HG03342 (cell line): Measurements from ENCODE around the gene TRIM39.

Experiments
- ATAC-seq: cut with Tn5 transposase; IDR thresholded peaks from one replicate; pipeline ENCODE4 v1.9.1; 2021; ENCODE audit warnings: mild to moderate bottlenecking, moderate library complexity; ENCODE audit not compliant: unreplicated experiment

Gene TRIM39

DNA sequence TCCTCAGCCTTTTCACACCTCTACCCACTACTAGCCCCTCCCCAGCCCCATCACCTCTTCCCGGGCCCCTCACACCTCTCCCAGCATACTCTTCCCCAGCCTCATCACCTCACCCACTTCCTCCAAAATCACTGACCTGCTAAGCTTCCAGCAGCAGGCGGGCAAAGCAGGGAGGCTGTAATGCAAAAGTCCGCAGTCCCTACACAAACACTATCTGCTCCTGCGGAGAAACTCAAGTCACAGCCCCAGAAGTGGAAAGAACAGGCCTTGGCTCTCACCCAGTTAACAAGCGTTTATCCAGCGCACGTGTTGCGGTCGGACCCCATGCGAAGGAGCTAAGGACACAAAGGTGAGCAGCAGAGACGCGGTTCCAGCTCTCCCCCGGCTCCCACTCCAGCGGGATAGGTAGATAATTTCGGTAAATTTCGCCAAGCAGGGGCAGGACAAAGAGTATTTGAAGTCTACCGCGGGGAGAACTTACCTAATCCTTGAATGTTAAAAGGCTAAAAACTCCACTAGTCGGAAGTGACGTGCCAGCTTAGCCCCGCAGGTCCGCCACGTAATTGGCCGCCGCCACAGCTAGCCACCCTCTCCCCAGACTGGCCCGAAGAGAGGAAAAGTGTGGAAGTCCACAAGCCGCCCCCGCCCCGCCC, 728 bp upstream of the TRIM39 start:
- ATAC-seq = peak; percentile 29

DNA sequence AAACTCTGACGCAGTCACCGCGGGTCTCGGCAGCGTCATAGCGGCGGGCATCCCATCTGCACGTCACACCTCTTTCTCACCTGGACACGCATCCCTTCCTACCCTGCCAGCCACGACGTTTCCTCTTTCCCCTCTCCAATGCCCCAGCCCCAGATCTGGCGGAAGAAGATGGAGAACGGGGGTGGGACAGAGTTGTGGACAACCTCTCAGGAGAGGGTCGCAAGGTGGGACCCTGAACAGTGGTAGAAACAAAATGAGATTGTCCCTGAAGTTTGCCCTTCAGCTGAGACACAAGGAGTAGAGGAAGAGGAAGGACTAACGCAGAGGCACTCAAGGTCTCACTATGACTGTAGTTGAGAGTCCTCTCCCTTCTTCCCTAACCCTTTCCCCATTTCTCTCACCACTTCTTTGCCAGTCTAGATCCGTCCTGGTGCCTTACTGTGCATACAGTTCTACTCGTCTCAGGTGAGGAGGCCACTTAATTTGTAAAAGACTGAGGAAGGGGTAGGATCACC, 562 bp downstream of the TRIM39 start:
- no peak for ATAC-seq

DNA sequence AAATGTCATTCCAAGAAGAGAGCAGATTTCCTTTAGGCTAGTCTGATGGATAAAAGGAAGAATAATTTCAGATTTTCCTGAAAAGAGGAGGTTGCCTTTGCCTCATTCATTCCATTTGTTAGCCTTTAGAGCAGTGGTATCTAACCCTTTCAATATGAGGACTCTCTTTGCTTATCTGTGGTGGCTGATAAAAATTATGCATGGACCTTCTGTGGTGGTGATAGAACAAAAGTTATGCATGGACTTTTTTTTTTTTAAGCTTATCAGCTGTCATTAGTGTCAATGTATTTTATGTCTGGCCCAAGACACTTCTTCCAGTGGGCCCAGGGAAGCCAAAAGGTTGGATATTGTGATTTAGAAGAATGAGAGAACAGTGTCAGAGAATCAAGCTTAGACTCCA, 1.7 kb downstream of the TRIM39 start:
- no peak for ATAC-seq

GRCh38 chr6:30329331-30329730, 2.6 kb downstream of the TRIM39 start:
- ATAC-seq = no peak

DNA sequence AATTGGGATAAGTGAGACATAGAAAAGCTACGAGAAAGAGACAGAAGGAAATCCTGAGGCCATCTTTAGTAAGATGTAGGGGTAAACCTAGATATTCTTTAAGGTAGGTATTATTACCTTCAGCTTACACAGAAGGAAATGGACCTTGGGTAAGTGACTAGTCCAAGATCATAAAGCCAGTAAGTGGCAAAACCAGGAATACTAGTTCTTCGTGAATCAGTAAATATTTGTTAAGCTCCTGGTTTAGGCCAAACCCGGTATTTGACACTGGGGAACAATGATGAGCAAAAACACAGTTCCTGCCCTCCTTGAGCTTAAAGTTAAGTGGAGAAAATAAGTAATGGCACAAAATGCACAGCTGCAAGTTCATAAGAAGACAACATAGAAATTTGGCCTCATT, 5.3 kb downstream of the TRIM39 start:
- no peak for ATAC-seq

GRCh38 chr6:30334075-30334783, 7.5 kb downstream of the TRIM39 start:
- ATAC-seq = no peak

DNA sequence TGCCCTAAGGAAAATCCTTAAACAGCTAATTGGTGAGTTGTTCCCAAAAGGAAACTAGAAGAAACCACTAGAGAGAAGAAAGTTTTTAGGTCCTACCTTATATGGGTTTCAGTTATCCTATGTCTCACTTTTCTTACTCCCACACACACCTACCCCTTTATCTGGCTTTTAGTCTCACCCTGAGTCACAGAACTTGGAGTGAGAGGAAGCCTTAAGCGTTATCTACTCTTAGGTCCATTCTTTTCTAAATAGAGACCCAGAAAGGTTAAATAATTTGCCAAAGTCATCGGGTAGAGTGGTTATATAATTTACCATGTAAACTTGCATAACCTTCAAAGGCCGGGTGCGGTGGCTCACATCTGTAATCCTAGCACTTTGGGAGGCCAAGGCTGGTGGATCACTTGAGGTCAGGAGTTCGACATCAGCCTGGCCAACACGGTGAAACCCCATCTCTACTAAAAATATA, 13.9 kb downstream of the TRIM39 start:
- no peak for ATAC-seq

GRCh38 chr6:30341218-30341617, 14.5 kb downstream of the TRIM39 start:
- no peak for ATAC-seq

DNA sequence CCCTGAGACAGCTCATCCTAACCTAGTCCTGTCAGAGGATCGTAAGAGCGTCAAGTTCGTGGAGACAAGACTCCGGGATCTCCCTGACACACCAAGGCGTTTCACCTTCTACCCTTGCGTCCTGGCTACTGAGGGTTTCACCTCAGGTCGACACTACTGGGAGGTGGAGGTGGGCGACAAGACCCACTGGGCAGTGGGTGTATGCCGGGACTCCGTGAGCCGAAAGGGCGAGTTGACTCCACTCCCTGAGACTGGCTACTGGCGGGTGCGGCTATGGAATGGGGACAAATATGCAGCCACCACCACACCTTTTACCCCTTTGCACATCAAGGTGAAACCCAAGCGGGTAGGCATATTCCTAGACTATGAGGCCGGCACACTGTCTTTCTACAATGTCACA, 15.0 kb downstream of the TRIM39 start:
- ATAC-seq = no peak

GRCh38 chr6:30344191-30344867, 17.6 kb downstream of the TRIM39 start:
- no peak for ATAC-seq

DNA sequence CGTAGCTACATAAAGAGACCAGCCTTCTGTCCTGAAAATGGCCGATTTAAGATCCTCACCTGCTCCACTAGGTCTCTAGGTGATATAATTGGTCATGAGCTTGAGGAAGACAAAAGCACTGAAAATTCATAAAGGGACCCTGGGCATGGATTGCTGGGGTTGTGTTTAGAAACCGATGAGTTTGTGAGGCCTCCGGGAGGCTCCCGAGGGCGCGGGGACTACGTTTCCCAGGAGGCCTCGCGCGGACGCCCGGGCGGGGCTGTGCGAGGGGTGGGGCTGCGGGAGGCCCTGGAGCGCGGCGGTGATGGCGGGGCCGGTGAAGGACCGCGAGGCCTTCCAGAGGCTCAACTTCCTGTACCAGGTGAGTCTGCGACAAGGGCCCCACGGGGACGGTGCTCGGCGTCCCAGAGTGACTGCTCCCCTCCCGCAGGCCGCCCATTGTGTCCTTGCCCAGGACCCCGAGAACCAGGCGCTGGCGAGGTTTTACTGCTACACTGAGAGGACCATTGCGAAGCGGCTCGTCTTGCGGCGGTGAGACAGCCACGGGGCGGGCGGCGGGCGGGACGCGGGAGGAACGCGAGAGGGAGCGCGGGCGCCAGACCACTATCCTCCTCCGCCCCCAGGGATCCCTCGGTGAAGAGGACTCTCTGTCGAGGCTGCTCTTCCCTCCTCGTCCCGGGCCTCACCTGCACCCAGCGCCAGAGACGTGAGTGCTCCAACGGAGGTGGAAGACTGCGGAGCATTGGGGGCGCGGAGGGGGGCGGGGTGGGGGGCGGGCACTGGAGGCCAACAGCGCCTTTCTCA, 18.3 kb downstream of the TRIM39 start, which contains the start of gene RPP21:
TSS of gene RPP21 (plus strand) at position 289 of the 804 bp plus-strand sequence. CDS start at position 305, 16 bp downstream.
- ATAC-seq = peak; percentile 85

DNA sequence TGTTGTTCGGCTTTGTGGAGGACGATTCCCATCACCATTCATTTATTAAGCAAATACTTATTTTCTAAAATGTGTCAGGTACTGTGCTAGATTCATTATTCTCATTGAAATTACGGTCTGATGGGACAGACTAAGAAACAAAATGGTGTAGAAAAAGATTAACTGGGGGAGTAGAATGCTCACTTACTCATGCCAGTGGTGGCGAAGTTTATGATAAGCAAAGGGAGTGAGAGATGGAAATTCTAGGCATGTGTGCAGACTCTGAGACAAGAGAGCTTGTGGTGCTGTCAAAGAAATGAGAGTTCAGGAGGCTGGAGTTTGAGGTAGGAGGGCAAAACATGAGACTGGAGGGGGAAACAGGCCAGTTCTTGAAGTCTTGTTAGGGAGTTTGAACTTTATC, 19.1 kb downstream of the TRIM39 start:
- no peak for ATAC-seq

DNA sequence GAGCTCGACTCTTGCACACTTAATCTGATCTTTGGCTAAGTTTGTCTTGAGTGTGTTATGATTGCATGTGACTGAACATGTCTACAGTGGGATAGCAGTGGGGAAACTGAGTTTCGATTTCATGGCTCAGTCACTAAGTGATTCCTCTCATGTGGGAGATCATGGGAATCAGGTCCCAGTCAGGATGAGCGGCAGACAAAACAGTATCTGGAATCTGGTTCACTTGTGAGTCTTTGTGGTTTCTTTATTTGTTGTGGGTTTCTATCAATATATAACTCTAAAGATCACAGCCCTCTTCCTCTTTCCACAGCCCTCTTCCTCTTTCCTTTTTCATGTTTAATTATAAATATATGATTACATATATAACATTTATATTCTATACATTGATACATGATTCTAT, 22.2 kb downstream of the TRIM39 start:
- ATAC-seq = no peak

DNA sequence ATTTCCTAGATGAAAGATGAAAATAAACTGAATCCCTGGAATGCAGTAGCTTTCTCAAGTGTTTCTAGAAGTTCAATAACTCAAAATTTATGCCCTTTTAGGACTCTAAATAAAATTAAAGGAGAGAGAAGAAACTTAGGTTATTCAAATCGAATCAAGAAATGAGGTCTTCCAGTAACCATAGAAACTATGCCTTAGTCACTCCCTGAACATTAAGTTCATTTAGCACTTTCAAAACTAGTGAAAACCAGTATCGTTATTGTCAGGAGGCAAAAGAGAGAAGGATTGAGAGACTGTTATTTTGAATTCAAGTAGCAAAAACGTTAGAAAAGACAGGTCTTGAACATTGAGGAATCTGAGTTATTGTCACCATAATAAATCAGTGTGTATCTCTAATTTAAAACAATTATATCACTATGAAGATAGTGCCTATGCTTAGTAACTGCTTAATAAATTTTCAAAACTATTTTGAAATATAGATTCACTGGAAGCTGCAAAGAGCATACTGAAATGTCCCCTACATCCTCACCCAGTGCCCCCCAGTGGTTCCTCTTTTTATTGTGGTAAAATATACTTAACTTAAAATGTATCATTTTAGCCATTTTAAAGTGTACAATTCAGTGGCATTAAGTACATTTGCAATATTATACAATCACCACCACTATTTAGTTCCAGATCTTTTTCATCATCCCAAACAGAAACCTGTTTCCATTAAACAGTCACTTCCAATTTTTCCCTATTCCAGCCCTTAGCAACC, 22.9 kb downstream of the TRIM39 start:
- no peak for ATAC-seq

GRCh38 chr6:30350524-30350923, 23.8 kb downstream of the TRIM39 start:
- no peak for ATAC-seq

DNA sequence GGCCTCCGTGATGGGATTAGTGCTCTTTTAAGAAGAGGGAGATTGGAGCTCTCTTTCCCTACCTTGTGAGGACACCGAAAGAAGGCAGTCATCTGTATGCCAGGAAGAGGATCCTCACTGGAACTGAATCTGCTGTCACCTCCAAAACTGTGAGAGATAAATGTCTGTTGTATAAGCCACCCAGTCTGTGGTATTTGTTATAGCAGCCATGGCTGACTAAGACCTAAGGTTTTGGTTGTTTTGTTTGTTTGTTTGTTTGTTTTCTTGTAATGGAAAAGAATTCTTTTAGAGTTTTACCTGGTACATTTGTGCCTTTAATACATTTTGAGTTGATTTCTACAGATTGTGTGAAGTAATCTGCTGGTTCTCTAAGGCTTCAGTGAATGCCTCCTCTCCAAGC, 25.8 kb downstream of the TRIM39 start:
- no peak for ATAC-seq

GRCh38 chr6:30355281-30355680, 28.6 kb downstream of the TRIM39 start:
- ATAC-seq = no peak

DNA sequence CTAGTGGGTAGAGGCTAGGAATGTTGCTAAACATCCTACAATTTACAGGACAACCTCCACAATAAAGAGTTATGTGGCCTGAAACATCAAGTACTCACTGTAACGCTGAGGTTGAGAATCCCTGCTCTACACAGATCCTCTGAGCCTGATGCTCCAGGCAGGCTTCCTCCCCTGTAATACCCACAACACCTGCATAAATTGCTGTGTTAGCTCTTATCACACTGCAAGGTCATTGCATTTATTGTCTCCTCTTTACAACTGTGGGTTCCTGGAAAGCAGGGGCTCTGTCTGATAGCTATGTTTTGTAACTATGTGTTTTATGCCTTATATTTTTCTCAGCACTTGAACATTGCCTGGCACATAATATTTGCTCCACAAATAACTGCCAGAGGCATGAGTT, 29.8 kb downstream of the TRIM39 start:
- no peak for ATAC-seq

- ATAC-seq = no peak
Observed at GRCh38 chr6:30357678-30358540, 31.2 kb downstream of the TRIM39 start.
